Measurements from ENCODE around the gene TPRN. TPM values are rescaled to one million over a fixed set of nuclear protein-coding genes. Genes with fewer than 3 reads are reported as not detected.

TPRN gene
- total RNA-seq, 3 donors from 2014 or later, result 73.8 to 170 (median 122) TPM

DNA sequence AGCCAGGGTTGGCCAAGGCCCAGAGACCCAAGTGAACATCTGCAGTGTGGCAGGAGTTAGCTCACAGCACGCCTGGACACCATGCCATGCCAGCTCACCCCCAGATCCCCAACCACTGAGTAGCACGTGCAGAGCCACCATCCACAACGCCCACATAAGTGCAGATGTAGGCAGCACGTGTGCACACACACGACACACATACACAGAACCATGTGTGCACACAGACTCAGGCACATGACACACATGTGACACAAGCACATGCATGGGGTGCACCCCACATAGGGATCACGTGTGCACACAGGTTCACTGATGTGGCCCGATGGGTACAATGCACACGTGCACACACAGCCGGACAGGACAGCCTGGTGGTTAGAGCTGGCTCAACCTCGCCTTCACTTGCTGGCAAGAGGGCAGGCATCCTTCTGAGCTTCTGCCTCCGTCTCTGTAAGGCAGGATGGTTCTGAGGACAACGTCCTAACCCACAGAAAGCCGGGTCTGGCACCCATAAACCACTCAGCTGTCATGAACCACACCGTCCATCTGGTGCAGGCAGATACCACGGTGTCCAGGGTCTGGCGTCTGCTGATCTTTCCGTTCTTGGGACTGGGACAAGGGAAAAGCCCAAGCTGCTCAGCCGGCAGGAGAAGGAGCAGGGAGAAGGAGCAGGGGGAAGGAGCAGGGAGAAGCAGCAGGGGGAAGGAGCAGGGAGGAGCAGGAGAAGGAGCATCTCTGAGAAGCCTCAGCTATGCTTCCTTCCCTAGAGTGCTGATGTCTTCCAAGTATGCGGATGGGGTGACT lies 42.7 kb downstream of the TPRN start:
- no peaks in the 10 kb centered on the region for H3K36me3 ChIP-seq (ENCODE audit: low read depth)
- DNase-seq (no peak), ATAC-seq (no peak)
- no peak overlapping the region for H3K4me3 ChIP-seq
- H3K9me3 ChIP-seq, result no peaks in the 10 kb centered on the region
- peaks cover 8% of the 10 kb centered on the region for H3K4me1 ChIP-seq (ENCODE audit: low read depth)
- intact Hi-C loops (cut with DNase I, micrococcal nuclease), result no loop called here
- TF ChIP-seq, protein P1, sequence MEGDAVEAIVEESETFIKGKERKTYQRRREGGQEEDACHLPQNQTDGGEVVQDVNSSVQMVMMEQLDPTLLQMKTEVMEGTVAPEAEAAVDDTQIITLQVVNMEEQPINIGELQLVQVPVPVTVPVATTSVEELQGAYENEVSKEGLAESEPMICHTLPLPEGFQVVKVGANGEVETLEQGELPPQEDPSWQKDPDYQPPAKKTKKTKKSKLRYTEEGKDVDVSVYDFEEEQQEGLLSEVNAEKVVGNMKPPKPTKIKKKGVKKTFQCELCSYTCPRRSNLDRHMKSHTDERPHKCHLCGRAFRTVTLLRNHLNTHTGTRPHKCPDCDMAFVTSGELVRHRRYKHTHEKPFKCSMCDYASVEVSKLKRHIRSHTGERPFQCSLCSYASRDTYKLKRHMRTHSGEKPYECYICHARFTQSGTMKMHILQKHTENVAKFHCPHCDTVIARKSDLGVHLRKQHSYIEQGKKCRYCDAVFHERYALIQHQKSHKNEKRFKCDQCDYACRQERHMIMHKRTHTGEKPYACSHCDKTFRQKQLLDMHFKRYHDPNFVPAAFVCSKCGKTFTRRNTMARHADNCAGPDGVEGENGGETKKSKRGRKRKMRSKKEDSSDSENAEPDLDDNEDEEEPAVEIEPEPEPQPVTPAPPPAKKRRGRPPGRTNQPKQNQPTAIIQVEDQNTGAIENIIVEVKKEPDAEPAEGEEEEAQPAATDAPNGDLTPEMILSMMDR (IDR thresholded peaks at IDR 0.05), result no peak

DNA sequence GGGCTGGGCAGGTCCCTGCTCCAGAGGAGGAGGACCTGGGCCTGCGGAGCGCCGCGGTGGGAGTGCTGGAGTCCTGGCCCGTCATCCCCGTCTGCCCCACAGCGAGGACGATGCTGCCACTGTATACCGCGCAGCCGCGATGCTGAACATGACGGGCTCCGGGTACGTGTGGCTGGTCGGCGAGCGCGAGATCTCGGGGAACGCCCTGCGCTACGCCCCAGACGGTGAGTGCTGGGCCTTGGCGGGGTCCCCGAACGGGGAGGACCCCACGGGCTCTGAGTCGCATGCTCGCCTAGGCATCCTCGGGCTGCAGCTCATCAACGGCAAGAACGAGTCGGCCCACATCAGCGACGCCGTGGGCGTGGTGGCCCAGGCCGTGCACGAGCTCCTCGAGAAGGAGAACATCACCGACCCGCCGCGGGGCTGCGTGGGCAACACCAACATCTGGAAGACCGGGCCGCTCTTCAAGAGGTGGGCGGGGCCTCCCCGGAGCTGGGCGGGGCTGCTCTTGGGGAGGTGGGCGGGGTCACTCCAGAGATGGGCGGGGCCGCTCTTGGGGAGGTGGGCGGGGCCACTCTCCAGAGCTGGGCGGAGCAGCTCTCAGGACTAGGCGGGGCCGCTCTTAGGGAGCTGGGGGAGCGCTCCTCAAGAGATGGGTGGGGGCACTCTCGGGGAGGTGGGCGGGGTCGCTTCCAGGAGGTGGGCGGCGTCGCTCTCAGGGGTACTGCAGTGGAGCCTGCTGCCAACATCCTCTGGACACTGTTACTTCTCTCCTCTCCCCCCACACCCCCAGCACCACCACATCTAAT lies 43.8 kb downstream of the TPRN start:
- intact Hi-C loops (cut with DNase I, micrococcal nuclease), result no loop called here
- H3K36me3 ChIP-seq (ENCODE audit: low read depth), result no peaks in the 10 kb centered on the region
- TF ChIP-seq, protein P1 (IDR thresholded peaks at IDR 0.05), result no peak
- DNase-seq (peak in 1 of 3 donors; percentile 62), ATAC-seq (peak; percentile 81)
- no peak overlapping the region for H3K4me3 ChIP-seq
- peaks cover 3% of the 10 kb centered on the region for H3K4me1 ChIP-seq (ENCODE audit: low read depth)
- H3K9me3 ChIP-seq, result no peaks in the 10 kb centered on the region

DNA sequence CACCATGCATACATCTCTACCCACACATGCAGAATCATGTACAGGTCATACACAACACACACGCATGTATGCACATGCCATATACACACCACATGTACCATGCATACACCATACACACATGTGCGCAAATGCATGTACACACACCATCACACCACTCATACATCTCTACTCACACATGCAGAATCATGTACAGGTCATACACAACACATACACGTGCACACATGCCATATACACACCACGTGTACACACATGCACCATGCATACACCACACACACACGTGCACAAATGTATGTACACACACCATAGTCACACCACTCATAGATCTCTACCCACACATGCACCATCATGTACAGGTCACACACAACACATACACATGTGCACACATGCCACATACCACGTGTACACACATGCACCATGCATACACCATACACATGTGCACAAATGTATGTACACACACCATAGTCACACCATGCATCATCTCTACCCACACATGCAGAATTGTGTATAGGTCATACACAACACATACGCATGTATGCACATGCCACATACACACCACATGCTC lies 47.6 kb downstream of the TPRN start:
- DNase-seq (no peak), ATAC-seq (no peak)
- TF ChIP-seq, protein P1 (IDR thresholded peaks at IDR 0.05), result no peak
- peaks cover 3% of the 10 kb centered on the region for H3K4me1 ChIP-seq (ENCODE audit: low read depth)
- intact Hi-C loops (cut with DNase I, micrococcal nuclease), result no loop called here
- no peaks in the 10 kb centered on the region for H3K36me3 ChIP-seq (ENCODE audit: low read depth)
- H3K9me3 ChIP-seq, result no peaks in the 10 kb centered on the region
- no peak overlapping the region for H3K4me3 ChIP-seq

DNA sequence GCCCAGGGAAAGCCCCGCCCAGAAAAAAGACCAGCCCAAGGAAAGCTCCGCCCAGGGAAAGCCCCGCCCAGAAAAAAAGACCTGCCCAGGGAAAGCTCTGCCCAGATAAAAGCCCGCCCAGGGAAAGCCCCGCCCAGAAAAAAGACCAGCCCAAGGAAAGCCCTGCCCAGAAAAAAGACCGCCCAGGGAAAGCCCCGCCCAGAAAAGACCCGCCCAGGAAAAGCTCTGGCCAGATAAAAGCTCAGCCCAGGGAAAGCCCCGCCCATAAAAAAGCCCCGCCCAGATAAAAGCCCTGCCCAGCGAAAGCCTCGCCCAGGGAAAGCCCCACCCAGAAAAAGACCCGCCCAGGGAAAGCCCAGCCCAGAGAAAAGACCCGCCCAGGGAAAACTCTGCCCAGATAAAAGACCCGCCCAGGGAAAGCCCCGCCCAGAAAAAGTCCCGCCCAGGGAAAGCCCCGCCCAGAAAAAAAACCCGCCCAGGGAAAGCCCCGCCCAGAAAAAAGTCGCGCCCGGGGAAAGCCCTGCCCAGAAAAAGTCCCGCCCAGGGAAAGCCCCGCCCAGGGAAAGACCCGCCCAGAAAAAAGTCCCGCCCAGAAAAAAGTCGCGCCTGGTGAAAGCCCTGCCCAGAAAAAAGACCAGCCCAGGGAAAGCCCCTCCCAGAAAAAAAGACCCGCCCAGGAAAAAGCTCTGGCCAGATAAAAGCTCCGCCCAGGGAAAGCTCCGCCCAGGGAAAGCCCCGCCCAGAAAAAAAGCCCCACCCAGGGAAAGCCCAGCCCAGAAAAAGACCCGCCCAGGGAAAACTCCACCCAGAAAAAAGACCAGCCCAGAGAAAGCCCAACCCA lies 49.7 kb downstream of the TPRN start:
- H3K4me1 ChIP-seq (ENCODE audit: low read depth), result no peaks in the 10 kb centered on the region
- TF ChIP-seq, protein P1 (IDR thresholded peaks at IDR 0.05), result no peak
- DNase-seq (peak; percentile 79 to 85 (median 81)), ATAC-seq (peak; percentile 79)
- no peaks in the 10 kb centered on the region for H3K36me3 ChIP-seq (ENCODE audit: low read depth)
- intact Hi-C loops (cut with DNase I, micrococcal nuclease), result no loop called here
- no peak overlapping the region for H3K4me3 ChIP-seq
- H3K9me3 ChIP-seq, result no peaks in the 10 kb centered on the region

DNA sequence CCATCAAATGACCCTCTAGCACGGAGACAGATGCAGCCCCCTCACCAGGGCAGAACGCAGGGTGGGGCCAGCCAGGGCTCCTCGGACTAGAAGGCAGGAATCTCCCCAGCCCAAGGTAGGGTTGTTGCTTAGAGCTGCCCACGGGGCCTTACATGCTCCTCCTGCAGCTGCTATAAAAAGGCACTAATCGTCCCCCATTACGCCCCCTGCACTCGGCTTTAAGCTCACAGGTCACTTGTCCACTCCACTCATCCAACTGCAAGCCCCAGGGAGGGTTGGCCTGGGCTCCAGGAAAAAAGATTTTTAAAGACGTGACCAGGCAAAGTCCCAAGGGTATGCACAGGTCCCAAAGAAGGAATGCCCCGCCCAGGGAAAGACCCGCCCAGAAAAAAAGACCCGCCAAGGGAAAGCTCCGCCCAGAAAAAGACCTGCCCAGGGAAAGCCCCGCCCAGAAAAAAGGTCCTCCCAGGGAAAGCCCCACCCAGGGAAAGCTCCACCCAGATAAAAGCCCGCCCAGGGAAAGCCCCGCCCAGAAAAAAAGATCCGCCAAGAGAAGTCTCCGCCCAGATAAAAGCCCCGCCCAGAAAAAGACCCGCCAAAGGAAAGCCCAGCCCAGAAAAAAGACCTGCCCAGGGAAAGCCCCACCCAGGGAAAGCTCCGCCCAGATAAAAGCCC lies 50.5 kb downstream of the TPRN start:
- no peak overlapping the region for H3K4me3 ChIP-seq
- DNase-seq (no peak), ATAC-seq (peak; percentile 52)
- intact Hi-C loops (cut with DNase I, micrococcal nuclease), result no loop called here
- H3K36me3 ChIP-seq (ENCODE audit: low read depth), result no peaks in the 10 kb centered on the region
- H3K4me1 ChIP-seq (ENCODE audit: low read depth), result no peaks in the 10 kb centered on the region
- TF ChIP-seq, protein P1 (IDR thresholded peaks at IDR 0.05), result no peak
- no peaks in the 10 kb centered on the region for H3K9me3 ChIP-seq
